Stimulated activated CD8-positive, alpha-beta memory T cell treated with anti-CD3 and anti-CD28 coated beads, Interleukin-15, amount 100 ng/mL, for 24 hours (primary cell): ENCODE data around the gene PKLR.
"Not testable (repeated sequence)": the region's sequence is repeated elsewhere in the genome, so short reads cannot be mapped to it uniquely, and the experiment has no call there.

Experiments used
- DNase-seq: peaks from one replicate; pipeline ENCODE4 v3.0.0-alpha.2; 2020; ENCODE audit warnings: low read depth

Gene PKLR

DNA sequence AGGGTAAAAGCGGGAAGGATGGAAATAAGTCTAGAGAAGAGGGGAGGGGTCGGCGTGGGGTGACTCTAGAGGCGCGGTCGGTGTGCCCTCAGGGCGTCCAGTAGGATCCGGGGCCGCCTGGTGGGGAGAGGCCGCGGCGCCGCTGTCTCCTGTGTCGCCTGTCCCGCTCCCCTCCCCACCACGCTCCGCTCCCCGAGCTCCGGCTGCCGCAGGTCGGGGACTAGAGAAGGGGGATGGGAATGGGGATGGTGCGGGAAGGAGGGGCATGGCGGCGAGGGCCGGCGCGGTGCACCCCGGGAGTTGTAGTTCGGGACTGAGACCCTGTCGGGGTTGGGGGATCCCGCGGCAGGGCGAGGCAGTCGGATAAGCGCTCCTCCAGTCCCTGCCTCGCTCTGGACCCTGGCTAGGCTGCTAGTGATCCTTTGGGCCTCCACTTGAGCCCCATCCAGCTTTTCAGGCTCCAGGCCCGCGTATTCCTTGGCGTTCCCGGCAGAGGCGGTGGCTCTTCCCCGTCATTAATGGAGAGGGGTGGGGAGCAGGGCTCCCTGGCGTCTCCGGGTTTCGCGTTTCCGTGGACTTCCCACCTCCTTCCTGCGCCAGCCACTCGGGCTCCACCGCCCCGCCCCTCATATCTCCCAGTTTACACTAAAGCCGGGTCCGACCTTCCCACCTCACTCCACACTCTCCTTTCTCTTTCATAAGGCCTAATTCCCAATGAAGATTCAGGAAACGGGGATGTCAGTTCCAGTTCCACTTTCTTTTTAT is 45.8 kb downstream of the PKLR start, which contains the start of gene ENTREP3:
Gene ENTREP3 (minus strand): TSS at position 241 of the 765 bp plus-strand sequence. CDS start 606 bp downstream, outside the sequence.
- DNase-seq: no peak

DNA sequence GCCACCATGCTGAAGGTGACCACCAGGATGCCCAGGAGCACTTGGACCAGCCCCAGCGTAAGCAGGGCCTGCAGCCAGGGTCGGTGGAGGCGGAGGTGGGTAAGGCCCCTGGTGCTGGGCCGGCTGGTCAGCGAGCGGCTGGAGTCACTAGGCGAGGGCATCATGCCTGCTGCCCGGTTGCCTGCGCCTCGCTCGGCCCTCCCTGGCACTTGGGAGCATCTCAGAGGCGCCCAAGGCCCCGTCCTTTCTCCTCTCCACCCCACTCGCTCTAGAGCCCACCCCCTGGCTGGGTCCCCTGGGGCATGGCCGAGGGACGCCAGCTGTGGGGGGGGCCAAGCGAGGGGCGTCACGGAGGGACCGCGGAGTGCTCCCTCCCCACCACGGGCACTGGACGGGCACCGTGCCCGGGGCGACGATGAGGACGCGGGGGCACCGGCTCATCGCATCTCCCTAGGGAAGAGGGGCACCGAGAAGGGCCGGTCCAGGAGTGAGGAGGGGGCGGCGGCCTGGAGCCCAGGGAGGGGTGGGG is 46.5 kb downstream of the PKLR start:
- no peak for DNase-seq

DNA sequence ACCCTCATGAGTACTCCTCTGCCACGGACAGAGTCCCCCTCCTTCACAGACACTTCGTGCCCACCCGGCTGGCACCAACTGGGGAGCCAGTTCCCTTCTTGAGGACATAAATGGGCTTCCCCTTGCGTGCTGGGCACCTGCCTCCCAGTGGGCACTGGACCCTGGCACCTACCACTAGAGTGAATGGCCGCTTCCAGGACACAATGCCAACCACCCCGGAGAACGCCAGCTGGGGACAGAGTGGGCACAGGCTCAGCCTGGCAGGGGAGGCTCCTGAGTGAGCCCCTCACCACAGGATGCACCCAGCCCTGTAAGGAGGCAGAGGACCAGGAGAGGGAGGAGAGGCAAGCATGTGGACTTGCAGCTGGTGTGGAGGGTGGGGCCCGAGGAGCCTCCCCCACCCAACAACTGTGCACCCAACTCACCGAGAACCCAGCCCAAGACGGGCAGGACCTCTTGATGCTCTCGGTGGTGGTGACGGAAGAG is 47.0 kb downstream of the PKLR start:
- no peak for DNase-seq

DNA sequence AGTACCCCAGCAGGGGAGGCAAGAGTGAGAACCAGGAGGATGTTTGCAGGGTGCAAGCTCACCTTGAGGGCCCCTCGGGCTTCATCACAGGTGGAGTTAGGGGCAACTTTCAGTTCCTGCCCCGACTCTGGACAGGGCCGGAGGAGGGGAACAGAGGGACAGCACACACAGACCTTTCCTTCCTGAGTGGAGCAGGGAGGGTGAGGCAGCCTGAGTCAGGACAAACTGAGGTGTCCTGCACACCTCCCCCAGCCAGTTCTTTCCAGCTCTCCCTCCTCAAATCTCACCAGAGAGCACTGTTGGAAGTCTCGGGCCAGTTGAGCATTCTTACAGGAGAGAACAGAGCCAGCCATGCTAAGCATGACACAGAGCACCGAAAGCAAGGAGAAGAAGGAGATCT is 47.4 kb downstream of the PKLR start:
- DNase-seq: no peak

DNA sequence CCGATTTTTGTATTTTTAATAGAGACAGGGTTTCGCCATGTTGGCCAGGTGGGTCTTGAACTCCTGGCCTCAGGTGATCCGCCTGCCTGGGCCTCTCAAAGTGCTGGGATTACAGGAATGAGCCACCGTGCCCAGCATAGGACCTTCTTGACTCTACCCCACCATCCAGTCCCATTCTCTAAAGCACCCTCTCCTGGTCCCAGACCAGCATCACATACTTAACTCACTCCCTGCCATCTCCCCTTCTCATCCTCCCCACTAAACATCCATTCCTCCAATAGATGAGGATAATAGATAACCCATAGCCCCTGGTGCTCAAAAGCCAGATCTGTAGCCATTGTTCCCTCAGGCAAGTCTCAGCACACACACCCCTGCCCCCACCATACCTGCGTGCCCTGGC is 48.0 kb downstream of the PKLR start:
- DNase-seq: no peak

DNA sequence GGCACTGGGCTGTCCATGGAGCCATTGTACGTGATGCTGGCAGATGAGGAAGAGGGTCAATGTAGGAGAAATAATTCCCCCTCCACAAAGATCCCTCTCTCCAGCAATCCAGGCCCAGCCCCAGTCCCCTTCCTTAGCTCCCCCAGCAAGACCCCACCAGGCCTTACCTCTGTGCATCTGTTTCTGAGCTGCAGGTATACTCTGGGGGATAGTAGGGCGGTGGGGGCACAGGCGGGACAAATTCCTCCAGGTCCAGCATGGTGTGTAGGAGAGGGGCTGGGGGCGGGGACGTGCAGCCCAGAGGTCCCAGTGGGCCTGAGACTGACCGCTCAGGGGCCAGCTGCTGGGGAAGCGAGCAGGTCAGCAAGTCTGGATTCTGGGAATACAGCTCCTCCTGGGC is 49.7 kb downstream of the PKLR start:
- no peak for DNase-seq

DNA sequence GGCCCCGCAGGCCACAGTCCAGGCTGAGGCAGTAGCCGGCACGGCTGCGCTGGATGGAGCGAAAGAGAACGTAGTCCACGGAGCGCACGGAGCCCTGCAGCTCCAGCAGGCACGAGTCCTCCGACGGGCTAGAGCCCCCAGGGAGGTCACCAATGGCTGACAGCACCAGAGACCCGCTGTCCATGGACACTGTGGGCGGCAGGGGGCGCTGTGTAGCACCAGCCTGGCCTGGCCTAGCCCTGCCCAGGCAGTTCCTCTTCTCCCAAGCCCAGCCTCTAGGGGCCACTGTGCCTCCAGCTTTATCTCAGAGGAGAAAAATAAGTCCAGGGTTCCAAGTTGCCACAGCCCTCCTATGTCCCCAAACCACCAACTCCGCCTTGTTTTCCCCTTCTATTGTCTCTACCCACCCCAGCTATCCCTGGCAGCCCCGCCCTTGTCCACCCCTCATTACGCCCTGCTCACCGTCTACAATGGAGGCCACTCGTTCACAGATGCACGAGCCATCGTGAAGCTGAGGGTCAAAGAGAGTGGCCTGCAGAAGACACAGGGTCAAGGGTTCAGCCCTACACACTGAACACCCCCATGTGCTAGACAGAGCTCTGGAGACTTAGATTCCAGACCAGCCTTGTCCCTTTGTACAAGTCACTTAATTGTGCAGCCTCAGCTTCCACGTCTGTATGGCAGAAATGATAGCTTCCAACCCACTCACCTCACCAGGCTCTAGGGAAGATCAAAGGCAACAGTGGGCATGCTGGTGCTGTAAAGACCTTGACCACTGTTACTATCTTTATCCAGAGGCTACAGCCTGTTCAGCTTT is 50.4 kb downstream of the PKLR start:
- DNase-seq: peak; percentile 98

DNA sequence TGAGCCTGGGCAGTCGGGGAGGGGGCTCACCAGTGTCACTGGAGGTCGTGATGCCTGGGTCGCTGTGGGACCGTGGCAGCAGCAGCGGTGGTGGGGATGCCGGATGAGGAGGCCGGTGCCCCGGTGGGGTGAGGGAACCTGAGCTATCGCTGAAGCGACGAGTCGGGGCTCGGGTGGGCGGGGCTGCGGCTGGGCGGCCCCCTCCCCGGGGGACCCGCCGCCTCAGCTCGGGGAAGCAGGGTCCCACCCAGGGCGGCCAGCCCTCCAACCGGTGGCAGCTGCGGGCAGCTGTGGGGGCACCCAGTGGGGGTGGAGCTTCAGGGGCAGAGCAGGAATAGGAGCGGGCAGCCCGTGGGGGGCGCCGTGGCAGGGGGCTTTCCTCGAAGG is 51.0 kb downstream of the PKLR start:
- DNase-seq: no peak

DNA sequence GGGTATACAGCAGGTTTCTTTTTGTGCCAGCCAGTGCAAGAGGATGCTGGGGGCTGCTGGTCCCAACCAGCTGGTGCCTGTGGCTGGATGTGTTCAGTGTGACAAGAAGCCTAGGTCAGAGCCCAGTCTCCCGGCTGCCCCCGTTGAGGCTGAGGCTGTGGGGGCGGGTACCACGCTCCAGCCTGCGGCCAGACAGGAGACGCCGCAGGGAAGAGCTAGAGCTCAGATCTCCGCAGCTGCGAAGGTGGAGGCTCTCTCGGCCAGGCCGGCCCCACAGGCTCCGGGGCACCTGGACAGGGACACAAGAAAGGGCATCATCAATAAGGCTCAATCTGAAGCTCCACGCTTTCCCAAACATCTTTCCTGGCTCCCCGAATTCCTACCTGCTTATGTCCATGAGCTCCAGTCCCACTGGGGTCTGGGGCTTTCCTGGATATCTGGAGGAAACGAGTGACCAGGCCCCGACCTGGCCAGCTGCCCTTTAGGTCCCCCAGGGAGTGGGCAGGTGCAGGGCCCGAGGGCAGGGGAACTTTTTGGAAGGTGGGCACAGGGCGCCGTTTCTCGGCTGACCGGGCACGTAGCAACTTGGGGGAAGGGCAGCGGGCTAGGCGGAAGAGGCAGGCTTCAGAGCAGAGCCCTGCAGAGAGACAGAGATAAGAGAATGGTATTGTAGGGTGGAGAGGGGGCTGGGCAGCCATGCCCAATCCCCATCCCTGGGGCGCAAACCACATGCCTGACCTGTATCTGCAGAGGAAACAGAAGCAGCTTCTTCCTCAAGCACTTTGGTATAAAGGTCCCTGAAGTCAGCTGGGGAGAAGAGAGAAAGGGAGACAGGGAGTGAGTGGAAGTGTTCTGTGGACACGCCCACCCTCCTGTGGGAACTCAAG is 53.3 kb downstream of the PKLR start:
- DNase-seq: no peak

DNA sequence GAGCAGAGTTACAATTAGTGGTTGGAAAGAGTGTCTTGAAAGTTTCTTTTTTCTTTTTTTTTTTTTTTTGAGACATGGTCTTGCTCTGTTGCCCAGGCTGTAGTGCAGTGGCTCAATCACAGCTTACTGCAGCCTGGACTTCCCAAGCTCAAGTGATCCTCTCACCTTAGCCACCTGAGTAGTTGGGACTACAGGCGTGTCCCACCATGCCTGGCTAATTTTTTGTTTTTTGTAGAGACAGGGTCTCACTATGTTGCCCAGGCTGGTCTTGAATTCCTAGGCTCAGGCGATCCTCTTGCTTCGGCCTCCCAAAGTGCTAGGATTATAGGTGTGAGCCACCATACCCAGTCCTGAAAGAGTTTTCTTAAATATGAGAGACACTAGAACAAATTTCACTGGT is 54.4 kb downstream of the PKLR start:
- DNase-seq: not testable (repeated sequence)

DNA sequence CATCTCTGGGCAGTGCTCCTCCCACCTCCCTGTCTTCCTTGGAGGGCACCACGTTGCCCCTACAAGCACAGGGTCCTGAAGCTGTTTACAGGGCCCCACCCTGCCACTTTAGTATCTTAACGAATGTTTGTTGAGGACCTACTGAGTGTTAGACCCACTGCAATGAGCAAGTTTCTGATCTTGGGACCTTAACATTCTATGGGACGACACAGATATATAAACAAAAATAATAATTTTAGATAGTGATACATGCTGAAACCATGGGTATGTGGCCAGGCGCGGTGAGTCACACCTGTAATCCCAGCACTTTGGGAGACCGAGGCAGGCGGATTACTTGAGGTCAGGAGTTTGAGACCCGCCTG is 56.1 kb downstream of the PKLR start:
- DNase-seq: no peak

DNA sequence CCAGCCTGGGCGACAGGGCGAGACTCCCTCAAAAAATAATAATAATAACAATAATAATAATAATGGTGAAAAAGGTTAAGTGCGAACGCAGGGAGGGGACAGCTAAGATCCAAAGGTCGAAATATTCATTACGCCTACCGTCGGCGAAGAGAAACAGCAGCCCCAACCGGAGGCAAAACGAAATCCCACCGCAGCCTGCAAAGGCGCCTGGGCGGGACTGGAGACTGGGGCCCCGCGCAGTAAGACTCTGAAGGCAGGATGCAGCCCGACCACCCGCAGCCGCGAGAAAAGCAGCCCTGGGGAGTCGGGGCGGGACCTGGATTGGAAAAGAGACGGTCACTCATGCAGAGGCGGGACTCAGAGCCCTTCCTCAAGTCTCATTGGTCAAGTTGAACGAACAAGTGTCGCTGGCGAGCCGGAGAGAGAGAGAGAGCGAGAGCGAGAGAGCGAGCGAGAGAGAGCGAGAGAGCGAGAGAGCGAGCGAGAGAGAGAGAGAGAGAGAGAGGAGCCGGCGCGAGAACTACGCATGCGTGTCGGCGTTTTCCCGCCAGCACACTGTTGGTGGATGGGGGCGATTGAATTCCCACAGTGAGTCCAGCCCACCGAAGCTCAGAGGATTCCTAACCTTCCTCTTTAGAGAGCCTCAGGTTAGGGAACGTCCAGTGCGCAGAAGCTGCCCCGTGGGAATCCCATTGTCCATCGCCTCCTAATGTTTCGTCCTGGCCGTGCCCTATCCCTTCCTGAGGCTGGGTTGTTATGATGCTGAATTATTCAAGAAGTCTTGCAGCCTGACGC is 56.7 kb downstream of the PKLR start:
- DNase-seq: peak; percentile 69

DNA sequence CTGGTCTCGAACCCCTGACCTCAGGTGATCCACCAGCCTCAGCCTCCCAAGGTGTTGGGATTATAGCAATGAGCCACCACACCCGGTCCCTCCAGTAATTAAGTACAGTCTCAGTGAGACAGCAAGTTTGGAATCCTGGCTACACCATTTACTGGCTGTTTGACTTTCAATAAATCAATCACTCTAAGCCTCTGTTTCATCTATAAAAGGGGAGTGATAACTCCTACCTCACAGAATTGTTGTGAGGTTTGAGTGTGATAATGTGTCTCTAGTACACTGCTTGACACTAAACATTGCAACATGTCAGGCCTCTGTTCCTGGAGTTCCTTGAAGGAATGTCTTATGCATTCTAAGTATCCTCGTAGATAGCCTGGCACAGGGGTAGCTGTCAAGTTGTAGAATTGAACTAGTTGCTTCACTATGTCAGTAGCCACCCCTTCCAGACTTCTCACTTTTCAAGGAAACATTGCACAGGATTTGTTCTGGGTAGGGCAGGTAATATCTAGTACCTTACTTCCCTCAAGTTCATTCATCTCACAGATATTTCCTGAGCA is 58.4 kb downstream of the PKLR start:
- no peak for DNase-seq

DNA sequence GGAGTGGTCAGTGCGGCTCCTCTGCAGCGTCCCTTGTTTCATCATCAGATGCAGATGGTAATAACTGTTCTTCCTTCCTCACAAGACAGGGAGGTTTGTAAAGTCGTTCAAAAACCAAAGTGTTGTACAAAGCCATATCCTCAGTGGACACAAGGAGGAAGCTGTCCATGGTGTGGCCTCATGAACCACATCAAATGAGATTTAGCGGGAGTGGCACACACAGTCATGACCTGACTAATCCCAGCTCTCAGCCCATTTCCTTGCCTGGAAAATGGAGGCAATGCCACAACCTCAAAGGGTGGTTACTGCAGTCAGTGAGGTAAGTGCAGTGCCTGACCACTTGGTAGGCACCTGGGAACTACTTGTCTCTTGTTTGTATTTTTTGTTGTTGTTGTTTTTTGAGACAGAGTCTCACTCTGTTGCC is 59.4 kb downstream of the PKLR start:
- DNase-seq: no peak

DNA sequence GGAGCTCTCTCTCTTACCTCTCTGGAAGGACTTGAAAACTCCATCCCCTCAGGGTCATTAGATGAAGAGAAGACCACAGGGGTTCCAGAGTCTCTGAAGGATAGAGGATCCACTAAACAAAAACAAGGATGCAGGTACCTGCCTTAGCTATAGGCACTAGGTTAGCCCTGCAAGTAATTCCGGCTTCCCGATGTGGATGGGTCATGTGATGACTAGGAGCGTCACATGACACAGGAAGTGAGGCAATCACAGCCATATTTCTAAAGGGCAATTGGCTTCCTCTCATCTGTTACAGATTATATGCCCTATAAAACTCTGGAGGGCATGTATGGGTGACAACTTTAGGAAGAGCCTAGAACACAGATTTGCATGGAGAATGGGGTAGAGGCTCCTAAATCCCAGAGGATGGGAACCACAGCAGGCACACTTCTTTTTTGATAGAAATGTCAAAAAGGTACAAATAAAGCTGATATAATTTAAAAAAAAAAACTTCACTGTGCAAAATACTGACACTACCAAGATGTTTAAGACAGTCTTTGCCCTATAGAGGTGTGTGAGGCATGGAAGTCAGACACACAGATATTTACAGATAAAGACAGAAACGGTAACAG is 60.1 kb downstream of the PKLR start:
- no peak for DNase-seq
